HepG2 (cell line): ENCODE data around the gene RNH1. TPM values are rescaled to one million over a fixed set of nuclear protein-coding genes. Genes with fewer than 3 reads are reported as not detected.

Experiments
- ATAC-seq: fragments of 200-7000 bp; cut with Tn5 transposase; 3 replicates; pipeline ENCODE4 v1.9.1; 2020; ENCODE audit warnings: mild to moderate bottlenecking, moderate library complexity
- BruUV-seq: library from RNA; stranded (reverse); fragments of 400-500 nt; replicated peaks from 2 replicates; lab custom pipeline; 2021; lab: Mats Ljungman, UMichigan
- CTCF ChIA-PET: fragments of 300-600 bp; formaldehyde crosslinking; extraction: SDS; loops from one replicate; lab custom pipeline; 2021; ENCODE audit warnings: low total read pairs, inconsistent platforms, low intra/inter-chr PET ratio; lab: Yijun Ruan, JAX
- POLR2A ChIA-PET: fragments of 350-600 bp; sonication (Branson Sonifier 250); formaldehyde crosslinking; loops from one replicate; lab custom pipeline; 2020; ENCODE audit warnings: antibody characterized with exemption, inconsistent platforms; lab: Yijun Ruan, JAX
- DNase-seq: peaks from one replicate; pipeline ENCODE4 v3.0.0-alpha.2; 2015; ENCODE audit warnings: low spot score
- FAIRE-seq: peaks from 3 replicates; lab custom pipeline; 2011; peaks lifted over from hg19 to GRCh38; lab: Jason Lieb, UNC
- H2AFZ ChIP-seq: one replicate; pipeline ENCODE4 v1.6.1; 2011; ENCODE audit warnings: low read length, inconsistent platforms
- H3K27ac ChIP-seq: fragments of 300-600 bp; 3 replicates; pipeline ENCODE4 v1.8.0; 2011; ENCODE audit warnings: mixed run types, mild to moderate bottlenecking, mixed read lengths, low read length, inconsistent platforms; ENCODE audit not compliant: insufficient read depth; ENCODE audit errors: extremely low read length
- H3K27me3 ChIP-seq, 2 experiments: fragments of 200-600 bp in 1 of 2; 2 replicates in 1 of 2; 3 replicates in 1 of 2; pipeline versions ENCODE4 v1.6.0 to v1.8.0; 2011; ENCODE audit warnings: low read length in 2 of 2, mild to moderate bottlenecking in 2 of 2, moderate library complexity in 2 of 2, inconsistent platforms in 1 of 2; ENCODE audit not compliant: insufficient read depth in 2 of 2, control insufficient read depth in 1 of 2
- H3K36me3 ChIP-seq, 2 experiments: fragments of 200-600 bp in 1 of 2; replicated peaks in 1 of 2; 2 replicates in 1 of 2; 3 replicates in 1 of 2; pipeline versions ENCODE4 v1.5.1 to v1.8.0; 2011; ENCODE audit warnings: low read length in 2 of 2, inconsistent platforms in 1 of 2; ENCODE audit not compliant: insufficient read depth in 2 of 2, control insufficient read depth in 1 of 2
- H3K4me1 ChIP-seq: 2 replicates; pipeline ENCODE4 v1.5.1; 2012; ENCODE audit warnings: low read length, inconsistent platforms; ENCODE audit not compliant: insufficient read depth
- H3K4me2 ChIP-seq: 2 replicates; pipeline ENCODE4 v1.6.0; 2011; ENCODE audit warnings: low read depth, low read length, inconsistent platforms
- H3K4me3 ChIP-seq, 3 experiments: fragments of 200-600 bp in 1 of 3; sonication (generic), shearing (Covaris generic) in 1 of 3; replicated peaks in 1 of 3; 2 replicates each; pipeline ENCODE4 v1.5.1; 2011 to 2016; ENCODE audit warnings: low read length in 3 of 3, inconsistent platforms in 2 of 3, low read depth in 2 of 3, mild to moderate bottlenecking in 2 of 3, control low read depth in 1 of 3, mixed read lengths in 1 of 3; ENCODE audit not compliant: insufficient read depth in 1 of 3
- H3K79me2 ChIP-seq: one replicate; pipeline ENCODE4 v1.6.1; 2011; ENCODE audit warnings: low read length, inconsistent platforms; ENCODE audit not compliant: insufficient read depth
- H3K9ac ChIP-seq: 2 replicates; pipeline ENCODE4 v1.6.0; 2011; ENCODE audit warnings: mild to moderate bottlenecking, low read depth, low read length, inconsistent platforms; ENCODE audit not compliant: insufficient read depth
- H3K9me3 ChIP-seq: 2 replicates; pipeline ENCODE4 v1.5.1; 2012; ENCODE audit warnings: mild to moderate bottlenecking, low read length
- H4K20me1 ChIP-seq: 2 replicates; pipeline ENCODE4 v1.6.0; 2011; ENCODE audit warnings: inconsistent platforms, mild to moderate bottlenecking, low read length, moderate library complexity; ENCODE audit not compliant: insufficient read depth
- HIVEP1 ChIP-seq: sonication (generic); formaldehyde crosslinking; IDR thresholded peaks from 2 replicates; pipeline ENCODE4 v1.4.0; 2020; ENCODE audit warnings: mild to moderate bottlenecking, missing genetic modification reagents
- LRRFIP1 ChIP-seq: sonication (generic); formaldehyde crosslinking; conservative IDR thresholded peaks from 2 replicates; pipeline ENCODE4 v1.4.0; 2020; ENCODE audit warnings: missing genetic modification reagents
- MAFG ChIP-seq: sonication (generic); formaldehyde crosslinking; IDR thresholded peaks from 2 replicates; pipeline ENCODE4 v1.5.1; 2020; ENCODE audit warnings: mild to moderate bottlenecking, missing genetic modification reagents
- PHF5A ChIP-seq: IDR thresholded peaks from one replicate; pipeline ENCODE4 v1.6.1; 2018; ENCODE audit warnings: low read depth, missing genetic modification reagents; ENCODE audit not compliant: unreplicated experiment
- RBM39 ChIP-seq: fragments of 200-400 bp; formaldehyde crosslinking; IDR thresholded peaks from one replicate; pipeline ENCODE4 v1.6.1; 2018; ENCODE audit warnings: antibody characterized with exemption, mild to moderate bottlenecking, low read depth, low read length; ENCODE audit not compliant: poor library complexity, severe bottlenecking
- SSRP1 ChIP-seq: IDR thresholded peaks from 2 replicates; pipeline ENCODE4 v1.6.1; 2016; ENCODE audit warnings: control low read depth
- YEATS2 ChIP-seq: sonication (generic); formaldehyde crosslinking; IDR thresholded peaks from 2 replicates; pipeline ENCODE4 v1.4.0; 2020; ENCODE audit warnings: missing genetic modification reagents, borderline replicate concordance
- ZBTB4 ChIP-seq: sonication (generic); formaldehyde crosslinking; IDR thresholded peaks from 2 replicates; pipeline ENCODE4 v1.4.0; 2020; ENCODE audit warnings: missing genetic modification reagents, mild to moderate bottlenecking, borderline replicate concordance
- ZFP1 ChIP-seq: IDR thresholded peaks from 2 replicates; pipeline ENCODE4 v1.6.1; 2016
- ZIK1 ChIP-seq: sonication (generic); formaldehyde crosslinking; IDR thresholded peaks from 2 replicates; pipeline ENCODE4 v1.5.0; 2020; ENCODE audit warnings: mild to moderate bottlenecking, low read depth, missing genetic modification reagents, borderline replicate concordance
- ZNF329 ChIP-seq: sonication (generic); formaldehyde crosslinking; IDR thresholded peaks from 2 replicates; pipeline ENCODE4 v1.9.0; 2021; ENCODE audit warnings: low read depth, mild to moderate bottlenecking, missing genetic modification reagents
- ZNF687 ChIP-seq: sonication (generic); formaldehyde crosslinking; IDR thresholded peaks from 2 replicates; pipeline ENCODE4 v1.5.1; 2020; ENCODE audit warnings: mild to moderate bottlenecking, missing genetic modification reagents, moderate library complexity
- ZNF761 ChIP-seq: sonication (generic); formaldehyde crosslinking; conservative IDR thresholded peaks from 2 replicates; pipeline ENCODE4 v1.4.0; 2020; ENCODE audit warnings: mild to moderate bottlenecking, missing genetic modification reagents
- WGBS: methylation state at CpG from one replicate; pipeline ENCODE4 v1.1.6; 2017; ENCODE audit warnings: low lambda C conversion rate; 5-methylcytosine and 5-hydroxymethylcytosine counted together
- in situ Hi-C: cut with HindIII; loops from 2 replicates; pipeline ENCODE4 v1.10.0; 2017; ENCODE audit warnings: low pct_unique_long_range_greater_than_20kb; ENCODE audit not compliant: extremely low pct_ligation_motif_present
- intact Hi-C: fragments of 100-400 bp; cut with micrococcal nuclease; formaldehyde crosslinking; loops from one replicate; pipeline ENCODE4 v1.10.0; 2022; ENCODE audit not compliant: unreplicated experiment
- polyA plus RNA-seq, 8 experiments: library from polyadenylated mRNA; depleted of rRNA in 3 of 8; stranded (reverse) in 7 of 8; unstranded in 1 of 8; fragments of >200 nt; fragmentation: Illumina TruSeq in 4 of 8; extraction: Trizol in 4 of 8; gene quantifications; 2 replicates each; pipeline versions ENCODE4 v1.2.1 to v1.2.3, GENCODE V29; 2011 to 2016; ENCODE audit warnings: low read depth in 4 of 8, missing spikeins in 1 of 8, mixed read lengths in 1 of 8; ENCODE audit not compliant: insufficient read depth in 1 of 8
- total RNA-seq, 5 experiments: library from RNA; depleted of rRNA; stranded (reverse); fragments of >200 nt; fragmentation: Illumina TruSeq; extraction: Trizol; gene quantifications; 2 replicates each; pipeline ENCODE4 v1.2.3, GENCODE V29; 2016; ENCODE audit warnings: low read depth in 1 of 5

Gene RNH1
- total and polyA plus RNA-seq, 2 of the 13 experiments (the other 11 are each of a cell fraction or from before 2014, with no cell fraction given) = 36.0 to 74.1 TPM

- Histone ChIP-seq H3K79me2 (no peaks in the 10 kb centered on the region), H3K36me3 (no peaks in the 10 kb centered on the region), H3K4me2 (peak overlapping the region; percentile 66), H3K4me3 (peak overlapping the region in 2 of 3 experiments; percentile 5 to 55; a peak in 3 of 6 replicates), H3K4me1 (peaks cover 87% of the 10 kb centered on the region), H3K27ac (no peak overlapping the region), H2AFZ (no peak overlapping the region), H3K9ac (peak overlapping the region; percentile 36; the same call in 1 of the 2 replicates), H4K20me1 (no peaks in the 10 kb centered on the region), H3K27me3 (peaks cover 6 to 26% of the 10 kb centered on the region in 2 experiments; a peak in 4 of 5 replicates), H3K9me3 (no peaks in the 10 kb centered on the region)
- no CpG with 5 or more reads among the region's 23 CpGs for WGBS
- DNase-seq = no peak
- CTCF ChIA-PET = no interaction called here
- no TSS peak for BruUV-seq
- FAIRE-seq = no peak
- POLR2A ChIA-PET = interaction anchor here (1.4 kb wide), 1 partner anchor 10 kb away, joined by 4 read pairs; no protein-coding TSS in a partner anchor
- intact Hi-C loops = no loop called here
- peak; percentile 9 for ATAC-seq
- in situ Hi-C loops = no loop called here
- TF ChIP-seq MAFG (no peak), ZFP1 (no peak), ZNF761 (no peak), ZNF329 (CRISPR knock-in tag) (no peak), PHF5A (CRISPR knock-in tag) (no peak), ZNF687 (CRISPR knock-in tag) (peak; percentile 24), YEATS2 (CRISPR knock-in tag) (no peak), LRRFIP1 (CRISPR knock-in tag) (no peak), ZIK1 (CRISPR knock-in tag) (0 out of 2 replicates have a peak, but pooled peaks have one; percentile 25), HIVEP1 (CRISPR knock-in tag) (no peak), SSRP1 (CRISPR knock-in tag) (no peak), ZBTB4 (CRISPR knock-in tag) (no peak), RBM39 (peak; percentile 28)
These were observed 33.8 kb upstream of the RNH1 start for GRCh38 chr11:540583-541432.
